ENCODE results near the gene MEMO1.

DNA sequence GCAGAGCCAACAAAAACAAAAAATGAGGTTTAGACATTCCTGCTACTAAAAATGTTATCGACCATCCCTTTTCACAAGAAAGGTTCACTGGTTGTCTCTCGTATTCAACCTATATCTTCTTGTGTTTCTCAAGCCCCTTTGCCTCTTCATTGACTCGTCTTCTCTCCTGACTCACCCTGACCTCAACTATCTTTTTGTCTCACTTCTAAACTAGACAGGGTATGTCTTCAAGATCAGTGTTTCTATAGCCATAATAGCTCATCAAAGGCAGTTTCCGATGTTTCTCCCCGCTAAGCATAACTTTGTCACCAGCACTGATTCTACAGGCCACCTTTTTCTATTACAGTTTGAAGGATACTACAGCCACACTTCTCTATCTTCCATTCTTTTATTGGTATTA lies 178.4 kb downstream of the MEMO1 start:
- TF ChIP-seq, protein P1, sequence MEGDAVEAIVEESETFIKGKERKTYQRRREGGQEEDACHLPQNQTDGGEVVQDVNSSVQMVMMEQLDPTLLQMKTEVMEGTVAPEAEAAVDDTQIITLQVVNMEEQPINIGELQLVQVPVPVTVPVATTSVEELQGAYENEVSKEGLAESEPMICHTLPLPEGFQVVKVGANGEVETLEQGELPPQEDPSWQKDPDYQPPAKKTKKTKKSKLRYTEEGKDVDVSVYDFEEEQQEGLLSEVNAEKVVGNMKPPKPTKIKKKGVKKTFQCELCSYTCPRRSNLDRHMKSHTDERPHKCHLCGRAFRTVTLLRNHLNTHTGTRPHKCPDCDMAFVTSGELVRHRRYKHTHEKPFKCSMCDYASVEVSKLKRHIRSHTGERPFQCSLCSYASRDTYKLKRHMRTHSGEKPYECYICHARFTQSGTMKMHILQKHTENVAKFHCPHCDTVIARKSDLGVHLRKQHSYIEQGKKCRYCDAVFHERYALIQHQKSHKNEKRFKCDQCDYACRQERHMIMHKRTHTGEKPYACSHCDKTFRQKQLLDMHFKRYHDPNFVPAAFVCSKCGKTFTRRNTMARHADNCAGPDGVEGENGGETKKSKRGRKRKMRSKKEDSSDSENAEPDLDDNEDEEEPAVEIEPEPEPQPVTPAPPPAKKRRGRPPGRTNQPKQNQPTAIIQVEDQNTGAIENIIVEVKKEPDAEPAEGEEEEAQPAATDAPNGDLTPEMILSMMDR (IDR thresholded peaks at IDR 0.05; ENCODE audit: extremely low read depth in 1 of 2, insufficient read depth in 1 of 2, low read depth in 1 of 2, low read length in 2 of 2) = no peak
- TF ChIP-seq EZH2 (IDR thresholded peaks at IDR 0.05; ENCODE audit: borderline replicate concordance, low read depth, low read length, severe bottlenecking) (no peak), POLR2A (IDR thresholded peaks at IDR 0.05; ENCODE audit: low read depth, low read length) (no peak)

All from endothelial cell of umbilical vein (primary cell).